Coronary artery (tissue), 2 donors: ENCODE measurements around the gene FARSA.
"Not testable (repeated sequence)": the region's sequence is repeated elsewhere in the genome, so short reads cannot be mapped to it uniquely, and the experiment has no call there.

Source experiments
- DNase-seq: peaks from one replicate; pipeline ENCODE4 v3.0.0-alpha.2; 2017; ENCODE audit warnings: low spot score
- H3K27ac ChIP-seq, 2 donors: fragments of 200-600 bp; sonication (generic); one replicate each; pipeline ENCODE4 v1.5.1; 2016 to 2019
- H3K4me3 ChIP-seq: fragments of 200-600 bp; sonication (generic); 2 replicates; pipeline ENCODE4 v1.5.1; 2016; ENCODE audit warnings: mild to moderate bottlenecking, moderate library complexity
- CTCF ChIP-seq: fragments of 200-600 bp; sonication (generic); IDR thresholded peaks from one replicate; pipeline ENCODE4 v1.5.1; 2019; ENCODE audit warnings: antibody characterized with exemption

The FARSA gene

DNA sequence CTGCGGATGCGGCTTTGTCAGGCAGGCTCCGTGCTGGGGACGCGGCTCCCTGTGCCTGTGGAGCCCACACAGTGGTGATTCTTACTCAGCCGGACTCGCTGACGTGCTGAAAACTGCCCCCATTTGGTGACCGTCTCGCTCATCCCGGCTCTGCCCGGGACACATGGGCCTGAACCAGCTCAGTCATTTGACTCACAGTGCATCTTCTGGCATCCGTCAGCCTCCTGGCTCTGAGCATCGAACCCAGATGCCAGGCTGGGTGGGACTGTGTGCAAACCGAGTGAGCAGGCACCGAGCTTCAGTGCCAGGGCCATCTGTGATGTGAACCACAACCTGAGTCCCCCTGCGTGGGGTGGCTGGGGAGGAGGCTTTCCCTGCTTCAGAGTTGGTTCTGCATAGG, 37.1 kb downstream of the FARSA start:
- Histone ChIP-seq H3K27ac (no peak overlapping the region), H3K4me3 (no peak overlapping the region)
- DNase-seq: no peak
- no peak for TF ChIP-seq CTCF

GRCh38 chr19:12893582-12893981, 39.9 kb downstream of the FARSA start:
- H3K27ac ChIP-seq: no peak overlapping the region

DNA sequence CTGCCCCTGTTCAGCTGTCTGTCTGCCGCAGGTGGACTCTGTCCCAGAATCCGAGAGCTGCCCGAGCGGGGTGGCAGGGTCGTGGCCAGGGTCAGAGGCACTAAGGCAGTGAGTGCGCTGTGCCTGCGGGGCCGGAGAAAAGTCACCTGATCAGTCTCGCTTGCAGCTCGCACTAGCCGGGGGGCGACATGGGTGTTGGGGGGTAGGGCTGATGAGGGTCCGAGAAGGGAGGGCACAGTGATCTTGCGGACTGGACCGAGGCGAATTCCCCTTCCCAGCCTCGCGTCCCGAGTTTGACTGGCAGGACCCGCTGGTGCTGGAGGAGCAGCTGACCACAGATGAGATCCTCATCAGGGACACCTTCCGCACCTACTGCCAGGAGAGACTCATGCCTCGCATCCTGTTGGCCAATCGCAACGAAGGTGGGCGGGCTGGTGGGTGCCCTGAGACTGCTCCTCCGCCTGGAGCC, 41.9 kb downstream of the FARSA start:
- peak overlapping the region; percentile 75 to 83 for H3K27ac ChIP-seq

More at GRCh38 chr19:12893582-12893981, 39.9 kb downstream of the FARSA start:
- no peak overlapping the region for H3K4me3 ChIP-seq
- no peak for DNase-seq
- TF ChIP-seq CTCF: no peak

DNA sequence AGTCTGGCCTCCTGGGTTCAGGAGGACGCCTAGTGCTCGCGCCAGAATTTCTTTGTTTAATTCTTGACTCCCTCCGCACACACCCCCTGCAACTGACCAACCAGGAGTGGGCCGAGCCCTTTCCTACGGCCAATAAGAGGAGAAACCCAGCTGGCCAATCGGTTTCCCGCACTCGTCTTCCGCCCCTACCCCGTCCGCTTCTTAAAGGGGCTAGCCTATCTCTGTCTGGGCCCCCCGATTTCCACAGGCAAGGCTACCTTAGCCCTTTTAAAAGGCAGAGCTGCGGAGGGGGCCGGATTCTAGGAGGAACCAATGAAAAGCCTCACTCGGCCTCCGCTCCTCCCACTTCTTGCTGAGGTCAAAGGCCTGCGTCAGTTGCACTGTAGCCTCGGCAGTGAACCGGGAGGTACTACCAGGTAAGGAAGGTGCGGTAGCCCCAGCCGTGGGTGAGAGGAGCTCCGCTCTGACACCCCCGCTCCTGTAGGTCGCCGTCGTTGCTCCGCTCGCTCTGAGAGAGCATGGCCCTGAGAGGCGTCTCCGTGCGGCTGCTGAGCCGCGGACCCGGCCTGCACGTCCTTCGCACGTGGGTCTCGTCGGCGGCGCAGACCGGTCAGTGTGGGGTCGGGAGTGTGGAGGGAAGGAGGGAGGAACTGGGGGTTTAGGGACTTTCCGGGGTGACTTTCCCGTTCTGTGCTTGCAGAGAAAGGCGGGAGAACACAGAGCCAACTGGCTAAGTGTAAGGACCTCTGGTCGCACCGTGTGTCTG, 42.5 kb downstream of the FARSA start, which contains the start of gene GCDH:
GCDH (plus strand) TSS at position 374 of the 766 bp plus-strand sequence; CDS start at position 519, 145 bp downstream.
- peak within 1 kb of the TSS; percentile 75 to 83 for H3K27ac ChIP-seq
- DNase-seq: peak; percentile 99
- H3K4me3 ChIP-seq: peak within 1 kb of the TSS; percentile 80
- no peak for TF ChIP-seq CTCF

More for the DNA sequence above, 41.9 kb downstream of the FARSA start:
- no peak for TF ChIP-seq CTCF
- peak overlapping the region; percentile 80 for H3K4me3 ChIP-seq
- DNase-seq: no peak

GRCh38 chr19:12890299-12890786, 43.2 kb downstream of the FARSA start:
- peak overlapping the region; percentile 75 to 83 for H3K27ac ChIP-seq
- H3K4me3 ChIP-seq: peak overlapping the region; percentile 80
- DNase-seq: not testable (repeated sequence)

- no peak overlapping the region for H3K4me3 ChIP-seq
- no peak for DNase-seq
- H3K27ac ChIP-seq: no peak overlapping the region
- no peak for TF ChIP-seq CTCF
Measured at GRCh38 chr19:12888006-12888603, 45.4 kb downstream of the FARSA start.

DNA sequence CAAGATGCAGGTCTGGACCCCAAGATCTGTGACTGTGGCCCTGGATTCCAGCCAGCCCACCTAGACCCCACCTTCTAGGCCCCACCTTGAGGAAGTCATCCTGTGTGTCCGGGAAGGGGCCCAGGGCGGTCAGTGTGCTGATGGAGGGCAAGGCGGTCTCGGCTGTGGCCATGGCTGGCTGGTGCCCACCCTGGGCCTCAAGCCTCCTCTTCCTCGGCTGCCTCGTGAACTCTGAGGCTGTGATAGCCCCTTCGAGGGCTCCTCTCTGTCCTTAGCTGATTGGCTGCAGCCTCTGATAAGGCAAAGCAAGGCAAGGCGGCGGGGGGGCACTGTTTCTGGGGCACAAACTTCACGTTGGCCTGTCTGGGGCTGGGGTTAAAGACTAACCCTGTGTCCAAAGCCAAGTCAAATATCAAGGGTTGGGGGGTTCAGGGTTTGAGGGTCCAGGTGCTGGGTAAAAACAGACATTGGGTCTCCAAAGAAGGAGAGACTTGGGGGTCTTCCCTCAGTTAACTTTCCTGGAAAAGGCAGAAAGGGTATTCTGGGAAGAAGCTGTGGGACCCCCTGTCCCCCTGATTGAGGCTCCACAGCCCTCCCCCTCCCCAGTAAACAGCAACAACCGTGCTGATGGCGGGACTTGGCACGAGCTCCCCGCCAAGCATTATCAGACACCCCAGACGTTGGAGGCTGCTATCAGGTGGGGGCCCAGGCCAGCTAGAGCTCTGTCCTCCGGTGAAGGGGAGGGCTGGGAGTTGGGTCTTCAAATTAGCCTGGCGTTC, 46.4 kb downstream of the FARSA start, which contains the start of gene KLF1:
KLF1 (minus strand) TSS at position 233 of the 779 bp plus-strand sequence; CDS start at position 172, 61 bp downstream.
- peak within 1 kb of the TSS; percentile 57 for H3K4me3 ChIP-seq
- DNase-seq: no peak
- no peak for TF ChIP-seq CTCF
- H3K27ac ChIP-seq: no peak within 1 kb of the TSS
